ENCODE results near the gene GINS2. TPM values are rescaled to one million over a fixed set of nuclear protein-coding genes. Genes with fewer than 3 reads are reported as not detected.
A peak's percentile ranks its signal among the peaks of the same experiment; 100 is the strongest.

The GINS2 gene
- total and polyA plus RNA-seq, 12 donors: 0.20 to 2.8 (median 0.72) TPM

DNA sequence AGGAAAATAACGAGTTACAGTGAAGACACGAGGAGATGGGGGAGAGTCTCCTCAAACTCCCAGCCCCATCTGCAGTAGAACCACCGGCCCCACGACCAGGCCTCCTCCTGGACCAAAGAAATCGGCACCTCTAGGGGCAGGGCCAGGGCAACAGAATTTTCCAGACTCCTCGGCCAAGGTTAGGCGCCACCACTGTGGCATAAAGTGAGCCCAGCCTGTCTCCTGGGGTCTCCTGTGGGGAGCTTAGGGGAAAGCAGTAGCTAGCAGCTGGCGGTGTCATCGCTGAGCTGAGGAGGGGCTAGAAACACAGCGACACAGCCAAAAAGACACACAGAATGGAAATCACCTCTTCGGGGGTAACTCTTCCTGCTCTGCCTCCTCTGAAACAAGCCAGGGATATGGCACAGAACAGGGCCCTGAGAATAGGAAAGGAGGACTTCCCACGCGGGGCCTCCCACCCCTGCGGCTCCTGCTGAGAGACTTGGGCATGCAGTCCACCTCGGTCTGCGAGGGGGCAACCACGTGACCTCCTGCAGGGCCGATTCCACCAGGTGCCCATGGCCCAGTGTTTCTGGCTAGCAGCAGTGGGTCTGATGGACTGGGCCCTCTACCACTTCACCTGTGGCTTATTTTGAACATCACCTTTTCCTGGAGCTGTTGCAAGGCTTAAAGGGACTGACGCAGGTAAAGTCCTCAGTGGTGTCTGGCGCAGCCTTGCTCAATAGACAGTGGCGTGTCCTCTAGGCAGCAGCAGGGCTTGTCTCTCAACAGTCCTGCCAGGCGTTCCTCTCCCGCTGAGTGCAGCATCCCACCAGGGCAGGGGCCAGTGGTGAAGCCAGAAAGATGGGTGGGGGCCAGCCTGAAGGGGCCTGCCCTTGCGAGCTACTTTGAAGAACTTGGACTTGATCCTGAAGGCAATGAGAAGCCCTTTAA lies 6.7 kb upstream of the GINS2 start:
- ATAC-seq (no peak), DNase-seq (no peak)
- no peaks in the 10 kb centered on the region for H3K9me3 ChIP-seq
- H3K27ac ChIP-seq: no peak overlapping the region
- intact Hi-C loops (cut with DNase I): no loop called here
- peaks cover 0 to 42% (median 29%) of the 10 kb centered on the region in 7 donors for H3K27me3 ChIP-seq
- peaks cover 0 to 4% (median 0%) of the 10 kb centered on the region in 9 donors for H3K4me1 ChIP-seq
- no peaks in the 10 kb centered on the region for H3K36me3 ChIP-seq
- TF ChIP-seq, protein P1, sequence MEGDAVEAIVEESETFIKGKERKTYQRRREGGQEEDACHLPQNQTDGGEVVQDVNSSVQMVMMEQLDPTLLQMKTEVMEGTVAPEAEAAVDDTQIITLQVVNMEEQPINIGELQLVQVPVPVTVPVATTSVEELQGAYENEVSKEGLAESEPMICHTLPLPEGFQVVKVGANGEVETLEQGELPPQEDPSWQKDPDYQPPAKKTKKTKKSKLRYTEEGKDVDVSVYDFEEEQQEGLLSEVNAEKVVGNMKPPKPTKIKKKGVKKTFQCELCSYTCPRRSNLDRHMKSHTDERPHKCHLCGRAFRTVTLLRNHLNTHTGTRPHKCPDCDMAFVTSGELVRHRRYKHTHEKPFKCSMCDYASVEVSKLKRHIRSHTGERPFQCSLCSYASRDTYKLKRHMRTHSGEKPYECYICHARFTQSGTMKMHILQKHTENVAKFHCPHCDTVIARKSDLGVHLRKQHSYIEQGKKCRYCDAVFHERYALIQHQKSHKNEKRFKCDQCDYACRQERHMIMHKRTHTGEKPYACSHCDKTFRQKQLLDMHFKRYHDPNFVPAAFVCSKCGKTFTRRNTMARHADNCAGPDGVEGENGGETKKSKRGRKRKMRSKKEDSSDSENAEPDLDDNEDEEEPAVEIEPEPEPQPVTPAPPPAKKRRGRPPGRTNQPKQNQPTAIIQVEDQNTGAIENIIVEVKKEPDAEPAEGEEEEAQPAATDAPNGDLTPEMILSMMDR (IDR thresholded peaks at IDR 0.05): no peak
- 78% methylated on average over 24 of the region's 24 CpGs for WGBS, 2 donors
- H3K4me3 ChIP-seq: no peak overlapping the region

DNA sequence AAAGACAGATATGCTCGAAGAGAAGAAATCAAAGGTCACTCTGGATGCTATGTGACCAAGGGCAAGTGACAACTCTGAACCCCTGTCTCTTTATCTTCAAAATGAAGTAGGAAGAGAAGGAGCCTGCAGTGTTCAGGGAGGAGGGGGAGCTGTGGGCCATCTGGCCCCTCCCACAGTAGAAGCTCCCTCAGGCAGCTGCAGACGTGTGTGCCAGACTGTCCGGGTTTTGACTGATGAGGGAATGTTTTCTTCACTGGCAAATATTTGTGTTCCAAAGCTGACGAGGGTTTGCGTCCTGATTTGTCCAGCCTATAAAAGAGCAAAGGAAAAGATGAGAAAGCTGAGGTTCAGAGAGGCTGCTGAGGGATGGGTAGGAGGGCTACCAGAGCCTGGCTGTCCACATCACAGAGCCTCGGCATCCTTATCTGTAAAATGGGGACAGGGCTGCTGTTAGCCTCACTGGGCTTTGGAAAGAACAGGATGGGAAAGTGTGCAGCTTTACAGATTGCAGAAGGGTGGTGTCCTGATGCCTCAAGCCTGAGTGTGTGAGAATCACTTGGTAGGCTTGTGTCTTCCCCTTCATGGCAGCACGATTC lies 1.8 kb upstream of the GINS2 start:
- DNase-seq (no peak), ATAC-seq (no peak)
- intact Hi-C loops (cut with DNase I): no loop called here
- Histone ChIP-seq H3K27me3 (peaks cover 0 to 12% (median 9%) of the 10 kb centered on the region in 7 donors), H3K4me3 (no peak overlapping the region), H3K27ac (no peak overlapping the region), H3K36me3 (no peaks in the 10 kb centered on the region), H3K4me1 (peaks cover 0 to 19% (median 13%) of the 10 kb centered on the region in 9 donors), H3K9me3 (no peaks in the 10 kb centered on the region)
- TF ChIP-seq, protein P1 (IDR thresholded peaks at IDR 0.05): no peak
- WGBS, 2 donors: 46% methylated on average over 7 of the region's 7 CpGs

DNA sequence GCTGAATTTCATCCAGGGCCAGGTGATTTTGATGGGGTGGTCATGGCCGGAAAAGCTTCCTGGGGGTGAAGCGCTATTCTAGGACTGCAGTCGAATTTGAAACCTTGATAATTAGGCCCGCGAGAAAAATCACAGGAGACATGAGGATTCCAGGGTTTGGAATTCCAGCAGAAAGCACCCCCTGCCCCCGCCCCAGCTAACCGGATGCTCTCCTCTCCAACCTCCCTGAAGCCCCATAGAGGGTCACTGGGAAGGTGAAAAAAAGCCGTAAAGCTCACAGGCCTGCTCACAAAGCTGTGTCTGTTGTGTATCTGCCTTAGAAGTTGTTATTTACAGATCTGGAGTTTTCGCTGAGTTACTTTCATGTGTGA lies 1.2 kb upstream of the GINS2 start:
- H3K9me3 ChIP-seq: no peaks in the 10 kb centered on the region
- H3K4me3 ChIP-seq: no peak overlapping the region
- ATAC-seq (no peak), DNase-seq (no peak)
- H3K27me3 ChIP-seq: peaks cover 0 to 6% (median 5%) of the 10 kb centered on the region in 7 donors
- H3K27ac ChIP-seq: no peak overlapping the region
- 55 to 70% methylated on average over 9 of the region's 9 CpGs for WGBS, 2 donors
- H3K36me3 ChIP-seq: no peaks in the 10 kb centered on the region
- TF ChIP-seq, protein P1 (IDR thresholded peaks at IDR 0.05): no peak
- peaks cover 0 to 19% (median 13%) of the 10 kb centered on the region in 9 donors for H3K4me1 ChIP-seq
- intact Hi-C loops (cut with DNase I): no loop called here

DNA sequence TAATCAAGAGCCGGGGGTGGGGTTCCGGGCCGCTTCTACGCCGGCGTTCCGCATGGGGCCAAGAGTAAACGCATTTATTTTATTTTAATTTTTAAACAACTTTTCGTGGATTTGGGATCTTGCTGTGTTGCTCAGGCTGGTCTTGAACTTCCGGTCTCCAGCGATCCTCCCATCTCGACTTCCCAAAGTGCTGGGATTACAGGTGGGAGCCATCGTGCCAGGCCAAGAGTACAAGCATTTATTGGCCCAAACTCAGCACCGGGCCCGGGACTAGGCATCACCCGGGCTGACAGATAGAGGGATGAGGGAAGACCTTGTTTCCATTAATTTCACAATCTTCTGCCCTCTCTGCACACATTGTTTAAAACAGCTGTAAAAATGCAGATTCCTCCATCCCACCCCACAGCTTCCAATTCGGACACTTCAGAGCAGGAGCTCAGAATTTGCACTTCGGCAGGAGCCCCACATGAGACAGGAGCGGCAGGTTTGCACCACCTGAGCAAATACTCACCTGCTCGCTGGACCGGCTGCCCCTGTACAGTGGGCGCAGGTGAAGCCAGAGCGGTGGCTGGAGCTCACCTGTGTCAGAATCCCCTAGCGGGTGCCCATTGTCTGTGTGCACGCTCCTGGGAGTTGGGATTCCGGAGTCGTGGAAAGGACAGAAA lies 663 bp upstream of the GINS2 start:
- intact Hi-C loops (cut with DNase I): no loop called here
- TF ChIP-seq, protein P1 (IDR thresholded peaks at IDR 0.05): no peak
- no peak for DNase-seq
- ATAC-seq: no peak
- 43 to 45% methylated on average over 27 of the region's 27 CpGs for WGBS, 2 donors
- Histone ChIP-seq H3K36me3 (no peaks in the 10 kb centered on the region), H3K4me1 (peaks cover 0 to 19% (median 13%) of the 10 kb centered on the region in 9 donors), H3K27ac (no peak overlapping the region), H3K27me3 (peaks cover 0 to 6% (median under 1%) of the 10 kb centered on the region in 7 donors), H3K9me3 (no peaks in the 10 kb centered on the region), H3K4me3 (peak overlapping the region in 9 of 10 donors; percentile 53 to 84 (median 71))
